ENCODE data around the gene SPINK5.
"Not testable (repeated sequence)": the region's sequence is repeated elsewhere in the genome, so short reads cannot be mapped to it uniquely, and the experiment has no call there.

Gene SPINK5, protein sequence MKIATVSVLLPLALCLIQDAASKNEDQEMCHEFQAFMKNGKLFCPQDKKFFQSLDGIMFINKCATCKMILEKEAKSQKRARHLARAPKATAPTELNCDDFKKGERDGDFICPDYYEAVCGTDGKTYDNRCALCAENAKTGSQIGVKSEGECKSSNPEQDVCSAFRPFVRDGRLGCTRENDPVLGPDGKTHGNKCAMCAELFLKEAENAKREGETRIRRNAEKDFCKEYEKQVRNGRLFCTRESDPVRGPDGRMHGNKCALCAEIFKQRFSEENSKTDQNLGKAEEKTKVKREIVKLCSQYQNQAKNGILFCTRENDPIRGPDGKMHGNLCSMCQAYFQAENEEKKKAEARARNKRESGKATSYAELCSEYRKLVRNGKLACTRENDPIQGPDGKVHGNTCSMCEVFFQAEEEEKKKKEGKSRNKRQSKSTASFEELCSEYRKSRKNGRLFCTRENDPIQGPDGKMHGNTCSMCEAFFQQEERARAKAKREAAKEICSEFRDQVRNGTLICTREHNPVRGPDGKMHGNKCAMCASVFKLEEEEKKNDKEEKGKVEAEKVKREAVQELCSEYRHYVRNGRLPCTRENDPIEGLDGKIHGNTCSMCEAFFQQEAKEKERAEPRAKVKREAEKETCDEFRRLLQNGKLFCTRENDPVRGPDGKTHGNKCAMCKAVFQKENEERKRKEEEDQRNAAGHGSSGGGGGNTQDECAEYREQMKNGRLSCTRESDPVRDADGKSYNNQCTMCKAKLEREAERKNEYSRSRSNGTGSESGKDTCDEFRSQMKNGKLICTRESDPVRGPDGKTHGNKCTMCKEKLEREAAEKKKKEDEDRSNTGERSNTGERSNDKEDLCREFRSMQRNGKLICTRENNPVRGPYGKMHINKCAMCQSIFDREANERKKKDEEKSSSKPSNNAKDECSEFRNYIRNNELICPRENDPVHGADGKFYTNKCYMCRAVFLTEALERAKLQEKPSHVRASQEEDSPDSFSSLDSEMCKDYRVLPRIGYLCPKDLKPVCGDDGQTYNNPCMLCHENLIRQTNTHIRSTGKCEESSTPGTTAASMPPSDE

DNA sequence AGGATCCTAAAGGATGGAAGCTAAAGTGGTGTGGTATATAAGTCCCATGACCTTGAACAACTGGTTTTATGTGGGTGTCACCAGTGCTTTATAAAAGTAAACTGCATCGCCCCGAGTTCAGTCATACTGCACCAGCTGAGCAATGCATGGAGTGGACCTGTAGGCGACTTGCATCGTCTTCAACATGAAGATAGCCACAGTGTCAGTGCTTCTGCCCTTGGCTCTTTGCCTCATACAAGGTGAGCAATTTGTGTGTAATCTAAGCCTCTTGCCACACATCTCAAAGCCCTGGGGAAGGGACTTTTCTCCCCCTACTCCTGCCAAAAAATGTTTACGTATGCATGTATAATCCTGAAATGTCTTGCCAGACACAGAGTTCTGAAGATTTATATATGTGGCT is at the start of gene SPINK5:
SPINK5 (plus strand) TSS at position 120 of the 400 bp plus-strand sequence; CDS start at position 185, 65 bp downstream.
- DNase-seq: no peak

DNA sequence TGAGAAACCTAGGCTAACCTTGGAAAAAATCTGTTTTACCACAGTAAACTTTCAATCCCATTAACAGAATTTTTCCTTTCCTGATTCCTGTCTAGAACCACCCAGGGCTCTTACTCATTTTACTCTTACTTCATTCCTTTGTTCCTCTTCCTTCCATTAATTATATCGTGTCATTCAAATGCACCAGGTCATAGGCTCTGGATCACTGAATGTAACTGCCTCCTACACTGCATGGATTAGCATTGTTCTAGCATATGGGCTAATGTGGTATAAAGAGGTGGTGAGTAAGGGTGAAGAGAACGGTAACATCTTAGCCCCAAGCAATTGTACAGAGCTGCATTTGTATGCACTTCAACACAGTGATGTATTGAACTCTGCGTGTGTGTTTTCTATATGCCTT is 49.5 kb upstream of the SPINK5 start:
- DNase-seq: no peak

DNA sequence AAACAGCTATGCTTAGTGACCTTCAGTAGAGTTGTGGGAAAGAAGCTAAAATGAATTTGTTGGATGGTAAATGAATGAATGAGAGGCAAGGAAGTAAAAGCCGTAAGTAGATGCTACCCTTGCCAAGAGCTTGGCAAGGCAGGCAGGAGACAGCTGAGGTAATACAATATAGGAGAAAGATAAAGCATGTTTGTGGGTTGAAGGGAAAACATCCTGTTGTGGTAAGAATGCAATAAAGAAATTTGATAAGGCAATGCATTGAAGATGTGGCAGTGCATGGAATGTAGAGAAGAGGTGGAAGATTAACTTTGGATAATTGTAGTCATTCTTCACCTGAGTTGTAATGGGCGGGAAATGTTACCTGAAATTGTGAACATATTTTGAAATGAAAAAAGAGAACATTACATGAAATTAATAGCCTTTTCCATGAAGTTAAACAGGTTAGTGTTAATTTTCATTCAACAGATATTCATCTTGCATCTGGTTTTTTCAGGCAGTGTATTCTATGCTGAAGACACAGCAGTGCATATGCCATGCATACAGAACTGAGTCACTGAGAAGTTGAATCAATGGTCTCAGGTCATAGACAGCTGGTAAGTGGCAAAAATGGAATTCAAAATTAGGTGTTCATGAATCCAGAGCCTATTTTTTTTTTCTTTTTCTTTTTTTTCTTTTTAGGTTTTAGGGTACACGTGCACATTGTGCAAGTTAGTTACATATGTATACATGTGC is 43.4 kb upstream of the SPINK5 start:
- DNase-seq: no peak

DNA sequence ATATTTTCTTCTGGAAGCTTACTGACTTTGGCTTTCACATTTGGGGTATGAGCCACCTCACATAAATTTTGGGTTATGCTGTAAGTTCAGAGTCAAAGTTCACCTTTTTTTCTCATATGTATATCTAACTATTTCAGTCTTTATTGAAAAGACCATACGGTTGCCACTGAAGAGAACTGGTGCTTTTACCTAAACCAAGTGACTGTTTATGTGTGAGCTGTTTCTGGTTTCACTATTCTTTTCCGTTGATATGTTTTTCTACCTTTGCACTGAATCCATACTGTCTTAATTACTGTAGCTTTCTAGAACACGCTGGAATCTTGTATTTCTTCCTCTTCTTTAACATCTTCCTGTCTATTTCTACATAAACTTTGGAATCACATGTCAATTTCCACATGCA is 36.3 kb upstream of the SPINK5 start:
- DNase-seq: no peak

DNA sequence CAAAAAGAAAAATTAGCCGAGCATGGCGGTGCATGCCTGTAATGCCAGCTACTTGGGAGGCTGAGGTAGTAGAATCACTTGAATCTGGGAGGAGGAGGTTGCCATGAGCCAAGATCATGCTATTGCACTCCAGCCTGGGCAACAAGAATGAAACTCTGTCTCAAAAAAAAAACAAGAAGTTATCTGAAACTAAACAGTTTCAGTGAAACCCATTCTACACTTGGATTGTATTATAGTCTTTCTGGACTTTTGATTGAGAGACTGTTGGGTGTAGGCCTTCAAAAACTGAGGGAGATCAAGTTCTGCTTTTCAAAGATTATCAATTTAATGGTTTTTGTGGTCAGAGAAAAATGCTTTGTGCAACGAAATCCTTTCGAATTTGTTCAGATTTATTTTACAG is 34.6 kb upstream of the SPINK5 start:
- DNase-seq: no peak

DNA sequence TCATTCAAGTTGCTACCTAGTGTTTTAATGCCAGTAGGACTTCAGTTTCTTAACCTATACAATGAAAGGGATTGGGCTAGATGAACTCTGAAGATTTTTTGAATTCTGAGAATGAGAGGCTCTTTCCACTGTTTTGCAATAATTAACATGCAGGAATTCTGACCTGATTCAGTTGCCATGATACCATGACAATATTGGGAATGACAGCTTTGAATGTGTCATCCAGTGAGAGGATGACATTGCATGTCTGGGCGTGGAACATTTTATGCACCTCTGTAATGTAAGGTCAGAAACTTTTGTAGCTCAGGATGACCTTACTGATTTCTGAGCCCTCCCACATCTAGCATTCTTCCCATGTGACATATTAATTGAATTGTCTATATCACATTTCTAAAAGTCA is 30.6 kb upstream of the SPINK5 start:
- DNase-seq: no peak

DNA sequence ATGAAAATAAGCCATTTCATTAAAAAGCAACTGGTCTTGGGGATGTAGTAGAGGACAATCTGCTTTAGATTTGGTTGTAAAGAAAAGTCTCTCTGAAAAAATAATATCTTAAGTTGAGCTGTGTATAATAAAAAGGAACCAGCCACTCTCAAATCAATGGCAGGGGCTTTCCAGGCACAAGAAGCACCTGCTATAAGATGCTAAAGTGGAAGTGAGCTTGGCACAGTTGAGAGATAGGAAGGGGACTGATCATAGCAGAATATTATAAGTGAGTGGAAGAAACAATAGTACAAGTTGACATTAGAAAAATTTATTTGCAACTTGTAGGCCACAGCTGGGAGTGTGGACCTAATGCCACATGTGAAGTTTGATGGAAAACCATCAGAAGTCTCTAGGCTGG is 28.1 kb upstream of the SPINK5 start:
- DNase-seq: no peak

DNA sequence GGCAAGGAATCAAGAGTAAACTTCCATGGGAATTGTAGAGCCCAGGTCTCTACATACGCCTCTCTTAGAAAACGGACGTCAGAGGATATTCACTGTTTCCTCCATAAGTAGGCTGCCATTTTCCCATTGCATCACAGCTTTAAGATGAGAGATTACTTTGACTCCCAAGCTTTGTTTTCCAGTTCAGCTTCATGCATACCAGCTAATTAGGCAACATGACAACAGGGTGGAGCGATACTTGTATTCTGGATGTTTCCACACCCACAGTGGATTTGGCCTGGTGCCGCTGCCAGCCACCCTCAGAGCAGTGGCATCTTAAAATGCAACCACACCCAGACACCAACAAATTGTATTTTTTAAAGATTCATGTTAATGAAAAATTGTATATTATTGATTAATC is 20.9 kb upstream of the SPINK5 start:
- DNase-seq: no peak

DNA sequence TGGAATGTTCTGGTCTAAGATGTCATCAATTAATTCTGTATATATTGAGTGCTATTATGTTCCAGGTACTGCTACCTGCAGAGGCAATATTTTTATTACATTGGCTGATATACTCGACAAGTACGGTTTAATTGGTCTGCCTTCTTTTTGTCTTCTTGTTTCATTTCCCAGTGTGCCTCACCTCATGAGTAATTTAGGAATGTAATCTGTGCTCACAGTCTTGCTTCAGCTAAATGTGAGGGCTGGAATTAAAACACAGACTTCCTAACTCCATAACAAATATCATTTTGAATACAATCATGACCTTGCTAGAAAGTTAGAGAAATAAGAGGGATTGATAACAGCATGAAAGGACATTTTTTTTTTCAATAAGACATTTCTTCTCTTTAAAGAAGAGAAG is 20.1 kb upstream of the SPINK5 start:
- no peak for DNase-seq

DNA sequence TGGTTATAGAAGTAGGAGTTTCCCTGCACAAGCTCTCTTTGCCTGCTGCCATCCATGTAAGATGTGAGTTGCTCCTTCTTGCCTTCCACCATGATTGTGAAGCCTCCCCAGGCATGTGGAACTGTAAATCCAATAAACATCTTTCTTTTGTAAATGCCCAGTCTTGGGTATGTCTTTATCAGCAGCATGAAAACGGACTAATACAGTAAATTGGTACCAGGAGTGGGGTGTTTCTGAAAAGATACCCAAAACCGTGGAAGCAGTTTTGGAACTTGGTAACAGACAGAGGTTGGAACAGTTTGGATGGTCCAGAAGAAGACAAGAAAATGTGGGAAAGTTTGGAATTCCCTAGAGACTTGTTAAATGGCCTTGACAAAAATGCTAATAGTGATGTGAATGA is 8.6 kb upstream of the SPINK5 start:
- DNase-seq: not testable (repeated sequence)

DNA sequence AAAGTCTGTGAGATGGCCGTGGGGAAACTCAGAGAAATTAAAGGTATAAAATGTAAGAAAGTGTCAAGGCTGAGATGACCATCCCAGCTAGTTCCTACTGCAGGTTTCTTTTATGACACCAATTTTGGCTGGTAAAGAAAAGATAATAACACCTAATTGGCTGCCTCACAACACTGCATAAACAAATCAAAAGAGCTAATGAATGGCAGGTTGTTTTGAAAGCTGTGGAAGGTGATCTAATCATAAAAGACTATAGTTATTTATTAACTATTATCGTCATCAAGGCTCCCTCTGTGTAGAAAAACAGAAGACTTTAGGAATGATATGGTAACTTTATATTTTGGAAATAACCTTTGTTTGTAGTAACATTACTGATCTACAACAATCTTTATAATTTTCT is 3.5 kb upstream of the SPINK5 start:
- DNase-seq: no peak

DNA sequence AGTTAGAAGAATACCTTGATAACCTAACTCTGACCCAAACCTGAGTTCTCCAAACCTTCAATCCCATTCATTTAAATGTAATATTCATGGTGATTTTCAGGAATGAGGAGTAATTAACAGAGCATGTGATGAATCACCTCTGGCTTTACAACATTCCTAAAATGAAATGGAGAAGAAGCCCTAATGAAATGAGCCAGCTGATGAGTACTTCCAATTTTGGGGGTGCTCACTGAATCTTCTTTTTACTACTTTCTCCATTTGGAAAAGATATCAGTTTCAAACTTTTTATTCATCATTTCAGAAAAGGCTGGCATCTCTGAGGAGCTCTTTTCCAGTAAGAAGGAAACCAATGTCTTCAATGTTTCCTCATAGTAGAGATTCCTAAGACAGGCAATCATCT is 2.9 kb upstream of the SPINK5 start:
- DNase-seq: no peak

DNA sequence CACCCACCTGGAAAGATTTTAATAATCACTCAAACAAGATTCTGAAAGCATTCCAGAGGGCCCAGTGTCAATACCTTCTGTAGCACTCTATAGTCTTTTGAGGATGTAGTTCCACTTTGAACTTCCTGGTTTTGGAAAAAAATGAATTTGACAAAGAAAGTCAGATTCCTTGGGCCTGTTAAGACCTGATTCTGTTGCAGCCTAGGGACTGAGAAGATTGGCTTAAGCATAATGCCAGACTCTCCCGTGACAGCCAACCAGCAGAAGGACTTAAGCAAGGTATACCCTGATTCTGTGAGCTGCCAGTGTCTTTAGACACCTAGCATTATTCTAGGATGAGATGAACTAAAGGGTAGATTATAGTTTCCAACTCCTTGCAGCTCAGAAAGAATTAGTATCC is 6.8 kb downstream of the SPINK5 start:
- no peak for DNase-seq

DNA sequence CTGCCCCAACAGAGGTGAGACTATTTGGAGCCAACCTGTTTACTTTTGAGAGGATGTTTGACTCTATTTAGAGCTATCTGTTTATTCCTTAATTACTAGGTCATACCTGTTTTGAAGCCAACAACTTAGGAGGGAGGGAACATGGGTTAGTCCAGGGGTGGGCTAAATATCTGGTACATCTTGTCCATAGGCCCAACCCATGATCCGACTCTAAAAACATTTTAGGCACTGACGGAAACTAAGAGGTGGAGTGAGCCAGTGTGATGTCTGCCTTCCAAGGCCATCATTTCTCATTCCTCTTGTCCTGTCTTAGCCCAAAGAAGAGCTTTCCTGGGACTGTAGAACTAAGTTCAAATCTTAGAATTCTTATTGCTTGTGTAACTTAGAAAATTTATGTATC is 8.4 kb downstream of the SPINK5 start:
- no peak for DNase-seq

DNA sequence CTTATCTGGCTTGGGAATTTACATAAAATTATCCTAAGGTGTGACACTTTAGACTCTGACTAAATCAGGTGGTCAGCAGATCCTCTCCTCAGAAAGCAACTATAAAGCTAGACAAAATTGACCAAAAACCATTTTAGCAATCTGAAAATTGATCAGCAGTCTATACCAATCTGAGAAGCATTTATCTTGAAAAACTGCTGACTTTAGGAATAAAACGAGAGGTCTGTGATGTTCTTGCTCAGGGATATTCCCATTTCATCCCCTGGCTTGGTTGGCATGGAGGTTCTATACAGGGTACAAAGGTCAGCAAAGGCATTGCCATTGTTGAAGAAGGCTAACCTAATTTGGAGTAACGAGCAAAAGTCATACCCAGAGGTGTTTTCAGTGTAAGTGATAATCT is 11.7 kb downstream of the SPINK5 start:
- DNase-seq: no peak

DNA sequence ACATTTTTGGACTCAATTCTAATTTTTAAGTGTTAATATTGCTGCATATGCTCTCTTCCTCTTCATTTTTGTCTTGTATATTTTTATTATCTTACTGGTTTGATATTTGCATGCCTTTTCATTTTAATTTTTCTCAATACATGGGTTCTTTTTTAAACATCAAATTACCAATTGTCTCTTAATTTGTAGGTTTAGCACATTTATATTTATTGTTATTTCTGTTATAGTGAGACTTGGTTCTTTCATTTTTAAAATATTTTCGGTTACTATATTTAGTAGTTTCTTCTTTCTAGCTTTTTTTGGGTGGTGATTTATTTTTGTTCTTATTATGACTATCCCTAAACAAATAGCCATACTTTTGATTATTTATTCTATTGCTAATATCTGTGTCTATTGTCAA is 19.4 kb downstream of the SPINK5 start:
- DNase-seq: no peak

DNA sequence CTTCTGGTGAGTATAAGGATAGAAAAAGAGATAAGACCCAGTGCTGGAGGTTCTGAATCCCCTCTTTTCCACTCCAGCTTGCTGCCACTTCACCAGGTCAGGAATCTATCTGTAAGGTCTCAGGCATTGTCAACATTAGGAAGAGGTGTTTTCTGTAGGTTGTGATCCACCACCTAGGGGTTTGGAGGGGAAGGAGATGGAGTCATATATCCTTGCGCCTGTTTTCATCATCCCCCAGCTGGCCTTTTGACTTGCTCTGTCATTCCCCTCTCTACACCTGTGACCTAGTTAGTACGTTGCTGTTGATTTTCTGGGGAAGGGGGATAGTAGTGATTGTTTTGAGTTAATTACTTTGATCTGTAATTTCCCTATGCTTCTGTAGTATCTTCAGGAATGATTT is 20.5 kb downstream of the SPINK5 start:
- DNase-seq: peak in 1 of 2 experiments; percentile 21

DNA sequence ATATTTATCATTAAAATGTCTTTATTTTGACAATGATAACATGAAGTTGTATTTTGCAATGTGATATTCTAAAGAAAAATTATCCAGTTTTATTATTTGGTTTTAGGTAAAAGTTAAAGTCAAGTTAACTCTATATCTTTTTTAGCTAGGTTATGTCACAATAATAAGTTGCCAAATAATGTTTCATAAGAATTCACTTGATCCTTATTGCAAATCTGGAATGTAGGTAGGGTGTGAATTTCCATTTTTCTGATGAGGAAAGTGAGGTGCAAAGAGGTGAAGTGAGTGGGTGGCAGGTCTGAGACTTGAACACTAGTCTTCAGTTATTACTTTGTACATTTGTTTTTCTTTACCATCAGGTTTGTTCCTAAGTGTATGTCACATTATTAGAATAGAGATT is 21.5 kb downstream of the SPINK5 start:
- DNase-seq: no peak

DNA sequence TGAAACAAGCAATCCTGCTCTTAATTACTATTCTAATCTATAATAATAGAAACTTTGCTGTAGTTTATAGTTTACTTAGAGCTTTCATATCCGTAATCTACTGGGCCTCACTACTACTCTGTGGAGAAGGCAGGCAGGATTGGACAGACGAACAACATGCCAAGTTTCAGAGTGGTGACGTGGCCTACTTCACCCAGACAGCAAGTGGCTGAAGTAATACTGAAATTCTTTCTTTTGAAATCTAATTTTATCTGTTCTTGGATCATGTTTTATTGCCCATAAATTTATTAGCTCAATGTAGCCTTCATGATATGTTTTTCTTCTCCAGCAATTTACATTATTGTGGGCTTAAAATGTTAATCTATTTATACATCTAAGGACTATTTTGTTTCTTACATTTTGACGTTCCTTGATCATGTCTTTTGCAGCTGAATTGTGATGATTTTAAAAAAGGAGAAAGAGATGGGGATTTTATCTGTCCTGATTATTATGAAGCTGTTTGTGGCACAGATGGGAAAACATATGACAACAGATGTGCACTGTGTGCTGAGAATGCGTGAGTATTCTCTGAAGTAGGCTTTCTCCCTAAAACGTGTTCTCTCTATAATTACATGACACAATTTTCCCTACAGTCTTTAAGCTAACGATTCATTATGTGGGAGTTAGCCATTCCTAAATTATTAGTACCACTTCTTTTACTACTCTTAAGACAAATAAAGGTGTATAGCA is 22.4 kb downstream of the SPINK5 start:
- DNase-seq: peak; percentile 68 to 91

DNA sequence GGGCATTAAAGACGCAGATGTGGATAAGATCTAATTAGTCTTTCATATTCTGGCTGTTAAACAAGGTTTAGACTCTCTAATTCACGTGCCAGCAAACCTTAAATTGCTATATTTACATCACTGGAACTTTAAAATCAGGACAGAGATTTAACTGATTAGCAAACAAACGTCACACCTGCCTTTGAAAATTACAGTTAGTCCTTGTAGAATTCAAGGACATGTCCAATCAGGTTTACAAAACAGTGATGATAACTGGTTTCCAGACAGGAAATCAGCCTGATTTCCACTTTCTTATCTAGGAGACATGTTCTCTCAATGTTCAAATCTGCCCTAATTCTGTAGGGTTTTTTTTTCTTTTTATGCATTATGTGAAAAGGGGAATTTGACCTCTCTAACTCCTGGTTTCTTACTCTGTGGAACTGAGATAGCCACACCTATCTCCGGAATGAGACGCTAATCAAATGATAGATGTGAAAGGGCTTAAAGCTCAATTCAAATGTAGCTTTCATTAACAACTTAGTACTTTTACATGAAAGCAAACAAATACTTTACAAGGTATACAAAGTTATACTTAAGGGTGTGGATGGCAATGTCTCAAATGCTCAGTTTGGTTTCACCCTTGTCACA is 26.5 kb downstream of the SPINK5 start:
- peak in 1 of 2 experiments; percentile 21 for DNase-seq

DNA sequence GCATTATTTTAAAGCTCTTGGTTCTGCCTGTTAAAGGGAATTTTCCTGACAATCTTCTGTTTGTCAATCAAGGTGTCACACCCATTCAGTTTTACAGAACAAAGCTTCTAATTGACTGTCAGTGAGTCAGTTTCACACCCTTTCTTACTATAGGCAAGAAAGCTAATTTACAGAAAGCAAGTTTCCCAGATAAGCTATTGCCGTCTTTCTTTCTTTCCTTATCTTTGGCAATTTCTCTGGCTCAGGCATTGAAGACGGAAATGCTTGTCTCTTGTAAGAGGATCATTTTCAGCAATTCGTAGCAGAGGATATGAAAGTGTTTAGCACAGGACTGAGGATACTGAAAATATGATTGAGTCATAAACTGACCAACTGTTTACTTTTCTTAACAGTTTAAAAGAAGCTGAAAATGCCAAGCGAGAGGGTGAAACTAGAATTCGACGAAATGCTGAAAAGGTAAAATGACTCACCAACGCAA is 27.0 kb downstream of the SPINK5 start:
- no peak for DNase-seq
